Osteocyte (in vitro differentiated cells): ENCODE data around the gene PRDM8. TPM values are rescaled to one million over a fixed set of nuclear protein-coding genes. Genes with fewer than 3 reads are reported as not detected.

ENCODE experiments used
- DNase-seq: peaks from one replicate; pipeline ENCODE4 v3.0.0; 2021; ENCODE audit warnings: mixed read lengths; ENCODE audit not compliant: unreplicated experiment; ENCODE audit errors: extremely low spot score
- H3K27ac Mint-ChIP-seq: one replicate; pipeline ENCODE4 v1.8.0; 2021; ENCODE audit warnings: mild to moderate bottlenecking, mixed read lengths; ENCODE audit not compliant: unreplicated experiment
- H3K27me3 Mint-ChIP-seq: one replicate; pipeline ENCODE4 v1.8.0; 2021; ENCODE audit warnings: mixed read lengths; ENCODE audit not compliant: unreplicated experiment
- H3K36me3 Mint-ChIP-seq: one replicate; pipeline ENCODE4 v1.8.0; 2021; ENCODE audit warnings: mixed read lengths; ENCODE audit not compliant: unreplicated experiment
- H3K4me1 Mint-ChIP-seq: one replicate; pipeline ENCODE4 v1.8.0; 2021; ENCODE audit warnings: mixed read lengths; ENCODE audit not compliant: unreplicated experiment
- H3K4me3 Mint-ChIP-seq: one replicate; pipeline ENCODE4 v1.8.0; 2021; ENCODE audit warnings: mild to moderate bottlenecking, moderate library complexity, mixed read lengths; ENCODE audit not compliant: unreplicated experiment
- H3K9me3 Mint-ChIP-seq: one replicate; pipeline ENCODE4 v1.8.0; 2021; ENCODE audit warnings: mixed read lengths; ENCODE audit not compliant: unreplicated experiment
- total RNA-seq: library from RNA; stranded (reverse); gene quantifications from 2 replicates; pipeline ENCODE4 v1.2.1, GENCODE V29; 2021
- TF ChIP-seq, protein P1 (sequence below): fragments of 200-600 bp; sonication (generic); IDR thresholded peaks from 2 replicates; pipeline ENCODE4 v1.5.0; 2021; ENCODE audit warnings: antibody characterized with exemption, mild to moderate bottlenecking, moderate library complexity

Gene PRDM8
- total RNA-seq, 1 donor from 2014 or later: 0.13 TPM

DNA sequence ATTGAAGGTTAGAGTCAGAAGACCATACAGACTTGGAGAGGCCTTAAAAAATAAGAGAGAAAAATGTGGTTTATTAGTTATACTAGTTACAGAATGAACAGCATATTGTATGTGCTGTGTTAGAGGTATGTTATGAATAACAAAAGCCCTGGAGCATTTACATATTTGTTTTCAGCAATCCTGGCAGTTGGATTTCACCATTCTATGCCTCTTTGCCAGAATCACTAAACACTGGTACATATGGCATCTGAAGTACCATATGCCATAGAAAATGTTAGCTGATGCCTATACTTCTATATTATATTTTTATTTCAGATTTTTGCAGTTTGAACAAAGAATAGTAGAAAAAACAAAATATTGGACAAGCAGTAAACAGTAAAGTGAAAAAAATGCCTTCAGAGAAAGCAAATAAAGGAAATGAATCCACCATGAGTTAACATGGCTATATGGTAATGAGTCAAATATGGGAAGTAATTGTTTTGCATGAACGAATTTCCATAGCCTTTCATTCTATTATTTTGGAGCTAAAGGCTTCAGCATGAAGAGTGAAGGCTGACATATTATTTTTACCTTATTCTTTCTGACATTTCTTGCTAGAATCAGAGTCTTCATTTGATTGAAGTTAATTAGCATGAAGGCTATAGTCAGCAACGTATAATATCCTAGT is 41.9 kb upstream of the PRDM8 start:
- no peak for DNase-seq
- TF ChIP-seq, protein P1, sequence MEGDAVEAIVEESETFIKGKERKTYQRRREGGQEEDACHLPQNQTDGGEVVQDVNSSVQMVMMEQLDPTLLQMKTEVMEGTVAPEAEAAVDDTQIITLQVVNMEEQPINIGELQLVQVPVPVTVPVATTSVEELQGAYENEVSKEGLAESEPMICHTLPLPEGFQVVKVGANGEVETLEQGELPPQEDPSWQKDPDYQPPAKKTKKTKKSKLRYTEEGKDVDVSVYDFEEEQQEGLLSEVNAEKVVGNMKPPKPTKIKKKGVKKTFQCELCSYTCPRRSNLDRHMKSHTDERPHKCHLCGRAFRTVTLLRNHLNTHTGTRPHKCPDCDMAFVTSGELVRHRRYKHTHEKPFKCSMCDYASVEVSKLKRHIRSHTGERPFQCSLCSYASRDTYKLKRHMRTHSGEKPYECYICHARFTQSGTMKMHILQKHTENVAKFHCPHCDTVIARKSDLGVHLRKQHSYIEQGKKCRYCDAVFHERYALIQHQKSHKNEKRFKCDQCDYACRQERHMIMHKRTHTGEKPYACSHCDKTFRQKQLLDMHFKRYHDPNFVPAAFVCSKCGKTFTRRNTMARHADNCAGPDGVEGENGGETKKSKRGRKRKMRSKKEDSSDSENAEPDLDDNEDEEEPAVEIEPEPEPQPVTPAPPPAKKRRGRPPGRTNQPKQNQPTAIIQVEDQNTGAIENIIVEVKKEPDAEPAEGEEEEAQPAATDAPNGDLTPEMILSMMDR: no peak
- Mint-ChIP-seq H3K4me3 (no peak overlapping the region), H3K9me3 (peaks cover 3% of the 10 kb centered on the region), H3K27me3 (peaks cover 50% of the 10 kb centered on the region), H3K4me1 (peaks cover 13% of the 10 kb centered on the region), H3K36me3 (no peaks in the 10 kb centered on the region), H3K27ac (no peak overlapping the region)

DNA sequence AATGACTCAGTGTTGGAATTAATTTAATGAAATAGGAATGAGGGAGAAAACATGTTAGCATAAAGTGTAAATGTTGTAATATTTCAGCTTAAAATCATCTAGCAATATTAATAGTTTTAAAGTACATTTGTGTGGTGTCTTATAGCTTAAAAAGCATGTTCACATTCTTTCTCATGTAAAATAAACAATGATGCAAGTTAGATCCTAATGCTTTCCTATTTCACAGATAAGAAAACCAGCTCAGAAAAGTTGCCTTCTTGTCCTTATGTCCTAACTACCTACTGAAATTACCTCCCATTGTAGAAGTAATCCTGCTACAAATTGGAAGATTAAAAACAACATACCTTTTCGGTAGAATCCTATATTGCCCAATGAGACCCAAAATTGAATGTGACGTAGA is 40.9 kb upstream of the PRDM8 start:
- no peak for DNase-seq
- Mint-ChIP-seq H3K36me3 (no peaks in the 10 kb centered on the region), H3K27ac (no peak overlapping the region), H3K27me3 (peaks cover 55% of the 10 kb centered on the region), H3K4me3 (no peak overlapping the region), H3K9me3 (peaks cover 3% of the 10 kb centered on the region), H3K4me1 (peaks cover 13% of the 10 kb centered on the region)
- TF ChIP-seq, protein P1: no peak

DNA sequence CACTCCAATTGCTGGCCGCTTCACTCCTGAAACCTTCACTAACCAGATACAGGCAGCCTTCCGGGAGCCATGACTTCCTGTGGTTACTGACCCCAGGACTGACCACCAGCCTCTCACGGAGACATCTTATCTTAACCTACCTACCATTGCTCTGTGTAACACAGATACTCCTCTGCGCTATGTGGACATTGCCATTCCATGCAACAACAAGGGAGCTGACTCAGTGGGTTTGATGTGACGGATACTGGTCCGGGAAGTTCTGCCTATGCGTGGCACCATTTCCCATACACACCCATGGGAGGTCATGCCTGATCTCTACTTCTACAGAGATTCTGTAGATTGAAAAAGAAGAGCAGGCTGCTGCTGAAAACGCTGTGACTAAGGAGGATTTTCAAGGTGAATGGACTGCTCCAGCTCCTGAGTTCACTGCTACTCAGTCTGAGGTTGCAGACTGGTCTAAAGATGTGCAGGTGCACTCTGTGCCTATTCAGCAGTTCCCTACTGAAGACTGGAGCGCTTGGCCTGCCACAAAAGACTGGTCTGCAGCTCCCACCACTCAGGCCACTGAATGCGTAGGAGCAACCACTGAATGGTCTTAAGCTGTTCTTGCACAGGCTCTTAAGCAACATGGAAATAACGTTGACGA is 35.8 kb upstream of the PRDM8 start:
- peaks cover 3% of the 10 kb centered on the region for H3K9me3 Mint-ChIP-seq
- no peaks in the 10 kb centered on the region for H3K36me3 Mint-ChIP-seq
- H3K27ac Mint-ChIP-seq: no peak overlapping the region
- H3K4me3 Mint-ChIP-seq: no peak overlapping the region
- TF ChIP-seq, protein P1: no peak
- no peaks in the 10 kb centered on the region for H3K4me1 Mint-ChIP-seq
- DNase-seq: no peak
- H3K27me3 Mint-ChIP-seq: peaks cover 73% of the 10 kb centered on the region

DNA sequence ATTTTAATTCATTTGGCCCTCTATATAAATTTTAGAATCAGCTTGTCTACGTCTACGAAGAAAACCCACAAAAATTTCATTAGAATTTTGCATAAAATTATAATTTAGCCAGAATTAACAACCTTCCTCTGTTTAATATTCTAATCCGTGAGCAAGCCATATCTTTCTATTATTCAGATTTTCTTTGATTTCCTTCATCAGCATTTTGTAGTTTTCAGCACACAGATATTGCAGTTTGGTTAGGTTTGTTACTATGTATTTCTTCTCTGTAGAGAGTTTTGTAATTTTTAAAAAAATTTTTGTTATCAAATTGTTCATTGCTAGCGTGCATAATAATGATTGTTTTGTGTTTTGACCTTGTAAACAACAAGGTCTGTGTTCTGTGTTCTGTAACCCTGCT is 34.9 kb upstream of the PRDM8 start:
- Mint-ChIP-seq H3K36me3 (no peaks in the 10 kb centered on the region), H3K9me3 (peaks cover 3% of the 10 kb centered on the region), H3K4me3 (no peak overlapping the region), H3K4me1 (no peaks in the 10 kb centered on the region), H3K27me3 (peaks cover 72% of the 10 kb centered on the region), H3K27ac (no peak overlapping the region)
- no peak for DNase-seq
- TF ChIP-seq, protein P1: no peak

DNA sequence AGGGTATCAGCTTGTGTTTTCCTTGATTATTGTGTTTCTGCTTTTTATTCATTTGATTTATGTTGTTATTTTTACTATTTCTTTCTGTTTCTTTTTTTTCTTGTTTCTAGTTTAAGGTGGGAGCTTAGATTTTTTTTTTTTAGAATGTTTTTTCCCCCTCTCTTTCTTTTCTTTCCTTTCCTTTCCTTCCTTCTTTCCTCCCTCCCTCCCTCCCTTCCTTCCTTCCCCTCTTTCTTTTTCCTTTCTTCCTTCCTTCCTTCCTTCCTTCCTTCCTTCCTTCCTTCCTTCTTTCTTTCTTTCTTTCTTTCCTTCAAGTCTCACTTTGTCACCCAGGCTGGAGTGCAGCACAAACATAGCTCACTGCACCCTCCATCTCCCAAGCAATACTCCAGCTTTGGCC is 31.4 kb upstream of the PRDM8 start:
- H3K4me3 Mint-ChIP-seq: no peak overlapping the region
- TF ChIP-seq, protein P1: no peak
- DNase-seq: no peak
- no peaks in the 10 kb centered on the region for H3K4me1 Mint-ChIP-seq
- no peaks in the 10 kb centered on the region for H3K36me3 Mint-ChIP-seq
- H3K27ac Mint-ChIP-seq: no peak overlapping the region
- no peaks in the 10 kb centered on the region for H3K9me3 Mint-ChIP-seq
- H3K27me3 Mint-ChIP-seq: peaks cover 80% of the 10 kb centered on the region
